Stimulated activated naive CD4-positive, alpha-beta T cell (primary cell): Measurements from ENCODE around the gene TXNRD1.
"Not testable (repeated sequence)": the region's sequence is repeated elsewhere in the genome, so short reads cannot be mapped to it uniquely, and the experiment has no call there.

Experiments used
- DNase-seq, 6 experiments: peaks; one replicate each; lab custom pipeline; 2025; lab: John Stamatoyannopoulos, UW

The TXNRD1 gene

DNA sequence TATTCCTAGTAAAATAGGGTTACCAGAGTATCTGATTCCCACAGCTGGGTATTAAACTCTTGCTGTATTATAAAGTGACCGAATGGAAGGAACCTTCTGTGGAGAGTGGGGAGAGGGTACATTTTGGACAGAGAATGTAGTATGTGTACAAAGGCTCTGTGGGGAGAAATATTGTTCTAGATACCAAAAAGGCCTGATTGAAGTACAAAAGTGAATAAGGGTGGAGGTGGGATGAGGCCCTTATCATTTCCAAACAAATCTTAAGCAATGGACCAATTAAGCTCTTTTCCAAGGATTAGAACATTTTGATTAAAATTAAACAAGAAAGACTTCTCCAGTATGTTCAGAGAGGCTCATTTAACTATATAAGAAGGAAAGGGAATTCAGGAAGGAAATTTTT, 108.3 kb downstream of the TXNRD1 start:
- no peak for DNase-seq

- not testable (repeated sequence) for DNase-seq
Measured at GRCh38 chr12:104328278-104328677, 112.7 kb downstream of the TXNRD1 start.

GRCh38 chr12:104328790-104329189, 113.2 kb downstream of the TXNRD1 start:
- no peak for DNase-seq

DNA sequence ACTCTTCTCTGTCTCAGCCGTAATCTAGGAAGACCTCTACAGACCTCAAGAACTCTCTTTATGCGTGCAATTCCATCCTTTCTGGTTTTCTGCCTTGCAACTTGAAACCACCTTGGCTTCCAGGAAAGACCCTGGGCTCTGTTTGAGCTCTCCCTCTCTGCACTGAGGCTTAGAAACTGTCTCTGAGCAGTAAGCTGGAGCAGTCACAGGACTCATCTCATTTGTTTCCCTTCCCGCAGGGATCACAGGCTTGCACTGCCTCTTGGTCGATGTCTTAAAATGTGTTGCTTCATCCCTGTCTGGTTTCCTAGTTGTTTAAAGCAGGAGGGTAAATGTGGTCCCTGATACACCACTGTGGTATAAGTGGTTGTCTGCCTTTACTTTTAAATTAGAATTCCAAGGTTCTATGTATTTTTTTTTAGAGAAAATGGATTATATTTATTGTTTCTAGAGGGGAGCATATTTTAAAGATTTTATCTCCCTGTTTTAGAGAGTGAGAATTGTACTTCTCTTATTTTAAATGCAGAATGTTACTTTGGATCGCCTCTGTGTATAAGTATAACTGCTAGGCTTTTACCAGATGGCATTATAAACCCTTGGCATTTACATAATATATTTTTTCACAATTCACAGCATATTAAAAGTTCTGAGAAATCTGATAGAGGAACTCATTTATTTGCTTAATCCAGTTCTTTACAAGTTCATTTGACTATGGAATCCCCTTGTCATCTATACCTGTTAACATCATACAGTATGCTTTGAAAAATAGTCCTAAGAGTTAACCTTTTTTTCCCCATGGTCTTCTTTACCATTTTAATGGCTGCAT, 114.3 kb downstream of the TXNRD1 start:
- DNase-seq = no peak

GRCh38 chr12:104331376-104331775, 115.8 kb downstream of the TXNRD1 start:
- DNase-seq = no peak

DNA sequence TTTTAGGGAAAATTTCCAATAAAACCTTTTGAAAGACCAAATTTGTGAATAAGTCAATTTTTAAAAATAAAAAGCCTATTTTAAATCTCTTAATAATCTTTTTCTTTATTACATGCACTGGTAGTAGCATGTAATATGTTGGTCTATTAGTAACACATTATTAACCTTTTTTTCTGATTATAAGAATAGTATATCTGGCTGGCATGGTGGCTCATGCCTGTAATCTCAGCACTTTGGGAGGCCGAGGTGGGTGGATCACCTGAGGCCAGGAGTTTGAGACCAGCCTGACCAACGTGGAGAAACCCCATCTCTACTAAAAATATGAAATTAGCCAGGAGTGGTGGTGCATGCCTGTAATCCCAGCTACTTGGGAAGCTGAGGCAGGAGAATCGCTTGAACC, 116.7 kb downstream of the TXNRD1 start:
- DNase-seq = not testable (repeated sequence)

GRCh38 chr12:104333692-104334255, 118.2 kb downstream of the TXNRD1 start:
- DNase-seq = no peak

- no peak for DNase-seq
Measured at GRCh38 chr12:104334581-104334980, 119.0 kb downstream of the TXNRD1 start.

DNA sequence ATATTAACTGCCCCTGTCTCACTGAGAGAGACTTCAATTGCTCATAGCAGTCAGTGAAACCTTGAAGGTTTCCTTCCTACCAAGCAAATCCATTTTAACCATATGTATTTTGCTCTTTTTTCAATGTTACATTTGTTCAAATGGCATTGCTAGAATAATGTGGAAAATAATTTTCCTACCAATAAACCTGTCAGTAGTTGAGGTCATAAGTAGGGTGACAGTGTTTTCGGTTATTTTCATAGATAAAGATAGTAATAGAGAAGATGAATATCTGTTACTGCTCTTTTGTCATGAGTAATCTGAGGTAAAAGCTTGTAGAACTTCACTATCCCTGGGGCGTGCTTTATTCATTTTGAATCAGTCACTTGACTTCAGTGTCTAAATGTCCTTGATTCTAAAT, 120.5 kb downstream of the TXNRD1 start:
- no peak for DNase-seq

DNA sequence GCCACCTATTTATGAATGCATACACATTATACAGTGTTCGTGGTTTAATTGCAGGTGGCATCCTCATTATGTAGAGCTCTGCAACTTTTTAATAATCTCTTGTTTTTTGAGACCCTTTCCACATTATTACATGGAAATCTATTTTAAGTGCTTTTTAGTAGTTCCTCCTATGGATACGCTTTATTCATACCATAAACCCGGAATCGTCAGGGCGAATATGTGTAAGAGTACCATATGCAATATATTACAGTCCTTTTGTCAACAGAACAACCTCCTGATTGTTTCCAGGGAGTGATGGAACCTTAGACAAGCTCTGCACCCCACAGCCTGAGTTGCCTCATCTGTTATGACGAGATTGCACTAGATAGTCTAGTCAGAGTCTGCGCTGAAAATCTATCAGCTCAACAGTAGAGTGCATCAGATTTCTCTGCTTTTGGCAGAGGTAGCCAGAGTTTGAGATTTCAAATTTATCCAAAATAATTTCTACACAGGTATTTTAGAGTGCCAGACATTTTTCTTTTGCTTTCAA, 121.5 kb downstream of the TXNRD1 start:
- no peak for DNase-seq

- DNase-seq = no peak
Measured at GRCh38 chr12:104339663-104340062, 124.1 kb downstream of the TXNRD1 start.

DNA sequence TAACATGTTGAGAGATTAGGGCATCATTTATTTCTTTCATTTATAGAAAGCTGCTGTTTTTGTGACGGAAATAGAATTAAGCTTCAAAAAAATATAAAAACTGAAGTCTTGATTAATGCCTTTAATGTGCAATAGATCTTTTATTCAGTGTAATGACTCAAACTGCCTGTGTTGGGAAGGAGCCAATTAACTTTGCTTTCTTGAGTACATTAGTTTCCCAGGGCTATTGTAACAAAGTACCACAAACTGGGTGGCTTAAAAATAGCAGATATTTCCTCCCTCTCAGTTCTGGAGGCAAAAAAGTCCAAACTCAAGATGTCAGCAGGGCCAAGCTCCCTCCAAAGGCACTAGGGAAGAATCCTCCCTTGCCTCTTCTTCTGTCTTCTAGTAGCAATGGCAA, 124.6 kb downstream of the TXNRD1 start:
- no peak for DNase-seq

GRCh38 chr12:104340925-104341611, 125.5 kb downstream of the TXNRD1 start:
- no peak for DNase-seq

DNA sequence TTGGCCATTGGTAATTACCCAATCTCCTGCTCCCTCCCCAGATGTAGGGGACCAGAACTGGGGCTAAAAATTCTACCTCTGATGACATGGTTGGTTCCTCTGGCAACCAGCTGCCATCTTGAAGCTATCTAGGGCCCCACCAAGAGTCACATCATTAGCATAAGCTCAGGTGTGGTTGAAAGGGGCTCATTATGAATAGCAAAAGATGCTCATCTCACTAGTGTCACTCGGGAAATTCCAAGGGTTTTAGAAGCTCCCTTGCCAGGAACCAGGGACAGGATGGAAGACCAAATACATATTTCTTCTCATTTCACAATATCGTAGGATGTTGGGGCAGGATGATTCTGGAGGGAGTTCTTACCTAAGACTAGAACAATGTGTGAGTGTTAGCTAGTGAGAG, 126.6 kb downstream of the TXNRD1 start:
- no peak for DNase-seq

DNA sequence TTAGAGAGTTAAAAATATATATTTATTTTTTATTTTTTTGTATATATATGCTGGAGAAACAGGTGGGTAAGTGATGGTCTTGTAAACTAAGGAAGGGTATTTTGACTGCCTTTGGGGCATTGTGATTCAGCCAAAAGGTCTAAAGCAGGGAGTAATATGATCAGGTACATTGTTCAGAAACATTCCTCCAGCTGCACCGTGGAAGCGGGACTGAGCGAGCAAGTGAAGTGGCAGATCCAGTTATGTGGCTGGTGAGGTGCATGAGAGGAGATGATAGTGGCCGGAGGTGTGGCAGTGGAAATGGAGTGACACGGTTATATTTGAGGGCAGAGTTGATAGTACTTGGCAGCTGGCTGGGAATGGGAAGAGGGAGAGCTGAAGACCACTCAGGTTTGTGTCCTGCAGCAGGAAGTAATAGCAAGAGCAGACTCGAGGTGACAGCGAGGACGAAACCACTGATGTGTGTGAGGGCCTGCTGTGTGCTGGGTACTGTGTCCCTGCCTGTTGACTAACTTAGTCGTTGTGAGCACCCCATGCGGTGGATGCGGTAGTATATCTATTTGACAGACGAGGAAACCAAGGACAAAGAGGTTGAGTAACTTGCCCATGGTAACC, 127.2 kb downstream of the TXNRD1 start:
- DNase-seq = no peak

DNA sequence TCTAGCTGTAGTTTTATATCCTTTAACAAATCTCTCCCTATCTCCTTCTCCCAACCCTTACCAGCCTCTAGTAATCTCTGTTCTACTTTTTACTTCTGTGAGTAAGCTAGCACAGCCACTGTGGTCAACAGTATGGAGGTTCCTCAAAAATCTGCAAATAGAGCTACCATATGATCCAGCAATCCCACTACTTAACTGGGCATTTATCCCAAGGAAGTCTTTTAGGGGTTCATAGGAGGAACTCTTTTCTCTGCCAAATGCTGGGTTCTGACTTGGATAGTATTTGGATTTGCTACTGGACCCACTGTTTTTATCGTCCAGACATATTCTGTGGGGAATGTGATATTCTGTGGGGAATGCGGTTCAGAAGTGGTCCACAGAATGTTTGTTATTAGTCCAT, 129.1 kb downstream of the TXNRD1 start:
- no peak for DNase-seq

DNA sequence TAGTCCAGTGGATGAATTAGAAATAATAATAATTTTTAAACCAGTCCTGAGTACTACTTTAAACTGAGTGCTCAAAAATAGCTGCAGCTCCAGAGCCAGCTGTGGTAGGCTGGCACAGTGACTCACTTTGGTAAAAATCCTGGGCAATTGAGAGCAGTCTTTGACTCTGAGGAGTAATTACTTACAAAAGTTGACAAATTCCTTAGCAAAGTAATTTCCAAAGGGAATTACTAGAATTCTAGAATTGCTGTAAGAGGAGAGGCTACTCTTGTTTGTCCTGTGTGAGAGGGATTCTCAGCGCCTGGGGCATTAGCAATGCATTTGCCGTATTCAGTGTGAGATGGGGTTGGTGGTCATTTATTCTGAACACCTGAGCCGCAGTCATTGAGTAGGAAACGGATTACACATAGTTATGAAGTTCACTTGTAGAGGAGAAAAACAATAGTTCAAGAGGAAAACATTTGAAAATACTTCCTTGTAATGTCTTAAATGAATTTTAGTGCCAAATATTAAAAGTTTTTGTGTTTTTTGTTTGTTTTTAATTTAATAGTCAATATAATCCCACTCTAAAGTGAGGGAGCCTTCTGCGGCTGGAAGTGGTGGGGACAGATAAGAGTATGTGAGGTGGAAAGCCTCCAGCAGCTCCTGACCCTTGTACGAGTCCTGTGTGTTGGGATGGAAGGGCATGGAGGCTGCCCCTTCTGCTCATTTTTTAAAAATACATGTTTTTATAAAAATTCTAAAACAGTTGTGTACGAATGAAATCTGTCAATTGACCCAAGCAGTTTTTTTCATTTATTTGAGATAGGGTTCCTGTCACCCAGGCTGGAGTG, 129.9 kb downstream of the TXNRD1 start:
- no peak for DNase-seq

GRCh38 chr12:104347374-104348075, 131.9 kb downstream of the TXNRD1 start:
- no peak for DNase-seq

GRCh38 chr12:104348283-104348993, 132.9 kb downstream of the TXNRD1 start:
- no peak for DNase-seq

DNA sequence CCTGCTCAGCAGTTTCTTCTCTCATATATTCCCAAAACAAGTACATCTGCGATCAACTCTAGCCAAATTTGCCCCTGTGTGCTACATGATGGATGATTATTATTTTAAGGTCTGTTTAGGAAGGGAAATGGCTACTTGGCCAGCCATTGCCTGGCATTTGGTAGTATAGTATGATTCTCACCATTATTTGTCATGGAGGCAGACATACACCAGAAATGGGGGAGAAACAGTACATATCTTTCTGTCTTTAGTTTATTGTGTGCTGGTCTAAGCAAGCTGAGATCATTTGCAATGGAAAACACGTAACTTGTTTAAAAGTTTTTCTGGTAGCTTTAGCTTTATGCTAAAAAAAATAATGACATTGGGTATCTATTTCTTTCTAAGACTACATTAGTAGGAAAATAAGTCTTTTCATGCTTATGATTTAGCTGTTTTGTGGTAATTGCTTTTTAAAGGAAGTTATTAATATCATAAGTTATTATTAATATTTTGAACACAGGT, 133.5 kb downstream of the TXNRD1 start:
- no peak for DNase-seq
